ENCODE results near the gene HSPA1B.
A peak's percentile ranks its signal among the peaks of the same experiment; 100 is the strongest.

DNA sequence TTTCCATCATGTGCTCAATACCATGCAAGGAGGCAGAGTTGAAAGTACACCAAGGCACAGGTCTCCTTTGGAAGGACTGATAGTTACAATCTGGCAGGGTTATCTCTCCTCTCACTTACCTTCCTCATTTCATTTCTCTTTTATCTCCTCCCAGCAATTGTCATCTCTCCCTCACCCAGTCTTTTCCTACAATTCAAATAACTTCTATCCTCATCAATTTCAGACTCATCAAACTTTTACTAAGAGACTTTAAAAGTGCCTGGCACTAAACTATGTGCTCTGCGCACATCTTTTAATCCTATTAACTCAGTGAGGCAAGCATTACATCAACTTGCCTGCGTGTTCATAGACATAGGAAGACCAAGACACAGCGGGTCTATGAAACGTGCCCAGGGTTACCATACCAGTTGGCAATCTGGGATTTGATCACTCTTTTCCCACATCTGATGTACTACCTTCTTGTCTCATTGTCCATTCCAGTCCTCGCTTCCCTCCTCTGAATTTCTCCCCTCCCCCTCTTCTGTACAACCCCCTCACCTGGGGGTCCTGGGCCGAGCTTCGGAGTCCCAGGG is 33.2 kb upstream of the HSPA1B start:
- TF ChIP-seq POLR2AphosphoS5 (IDR thresholded peaks at IDR 0.05) = peak in 1 of 3 donors; percentile 30
- no peak for TF ChIP-seq EP300 (IDR thresholded peaks at IDR 0.05)
